CD4-positive, alpha-beta T cell treated with Interleukin-15 for 1 hour (primary cell): ENCODE measurements around the gene SH2D2A.

Source experiments
- DNase-seq: peaks from one replicate; pipeline ENCODE4 v3.0.0-alpha.2; 2020

SH2D2A gene

DNA sequence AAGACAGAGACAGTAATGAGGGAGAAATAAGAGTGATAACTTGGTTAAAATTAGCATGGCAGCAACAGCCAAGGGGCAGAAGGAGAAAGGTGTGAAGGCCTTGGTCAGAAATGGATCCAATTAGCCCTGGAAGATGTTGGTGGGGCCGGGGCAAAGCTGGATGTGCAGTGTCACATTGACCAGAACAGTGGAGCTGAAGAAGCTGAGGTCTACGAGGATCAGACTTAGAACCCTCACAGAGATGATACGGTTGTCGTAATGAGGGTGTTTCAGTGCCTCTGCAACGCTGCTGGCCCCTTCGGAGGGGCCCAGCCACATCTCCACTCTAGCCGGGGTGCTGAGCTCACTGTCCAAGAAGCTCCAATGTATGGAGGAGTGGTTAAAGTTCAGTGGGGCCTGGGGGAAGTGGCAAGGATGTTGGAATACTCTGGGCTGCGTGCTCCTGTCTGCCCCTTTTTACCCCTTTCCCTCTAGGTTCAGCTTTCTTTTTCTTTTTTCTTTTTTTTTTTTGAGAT is 14.2 kb downstream of the SH2D2A start:
- DNase-seq: no peak

DNA sequence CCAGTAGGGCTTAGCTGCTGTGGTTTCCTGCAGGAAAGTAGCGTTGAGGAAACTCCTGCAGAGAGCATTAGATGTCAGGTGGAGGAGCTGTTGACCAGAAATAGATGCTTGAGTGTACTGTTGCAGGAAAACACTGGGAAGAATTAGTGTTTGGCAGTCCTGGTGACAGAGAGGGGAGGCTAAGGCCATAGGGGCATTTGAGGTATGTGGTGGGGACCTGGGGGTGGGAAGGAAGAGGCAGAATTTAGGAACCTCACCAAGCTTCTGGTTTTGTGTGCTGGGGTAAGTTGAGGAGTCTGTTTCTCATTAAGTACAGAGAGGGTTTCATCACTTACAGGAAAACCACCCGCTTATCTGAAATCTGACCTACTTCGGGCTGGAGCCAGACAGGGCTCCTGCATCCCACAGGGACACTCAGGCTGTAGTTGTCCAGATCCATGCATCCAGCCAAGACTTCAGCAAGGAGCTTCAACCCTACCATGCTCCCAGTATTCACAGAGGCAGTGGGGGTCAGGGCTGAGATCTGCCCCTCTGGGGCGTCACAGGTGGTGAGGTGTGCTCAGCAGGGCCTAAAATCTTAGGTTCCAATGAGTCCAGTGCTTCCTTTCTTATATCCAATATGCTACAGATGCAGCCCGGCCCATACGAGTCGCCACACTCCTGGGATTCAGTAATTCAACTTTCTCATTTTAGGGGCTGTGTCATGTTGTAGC is 15.1 kb downstream of the SH2D2A start:
- no peak for DNase-seq

DNA sequence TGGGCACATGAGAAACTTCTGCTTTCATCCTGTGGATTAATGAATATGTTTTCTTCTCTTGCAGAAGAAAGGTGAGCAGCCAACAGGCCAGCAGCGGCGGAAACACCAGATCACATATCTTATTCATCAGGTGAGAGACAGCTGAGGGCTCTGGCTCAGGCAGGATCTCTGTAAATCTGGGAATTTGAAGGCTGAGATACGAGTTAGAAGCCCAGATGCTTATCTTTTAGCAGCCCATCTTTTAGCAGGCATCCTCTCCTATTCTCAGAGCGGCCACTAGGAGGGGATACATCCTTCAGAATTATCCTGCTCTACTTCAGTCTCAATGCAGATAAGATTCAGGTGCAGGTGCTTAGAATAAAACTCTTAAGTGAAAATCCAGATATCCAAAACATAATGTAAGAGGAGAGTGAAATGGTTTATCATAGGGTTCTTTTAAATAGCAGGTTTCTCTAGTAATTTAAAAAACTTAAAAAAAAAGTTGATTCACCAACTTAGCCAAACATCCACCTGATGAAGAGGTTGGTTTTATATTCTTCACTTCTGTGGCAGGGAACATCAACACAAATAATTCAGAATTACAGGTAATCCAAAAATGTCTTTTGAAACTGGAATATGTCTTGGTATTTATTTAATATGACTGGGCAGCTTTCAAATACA is 19.3 kb downstream of the SH2D2A start:
- DNase-seq: peak; percentile 54

DNA sequence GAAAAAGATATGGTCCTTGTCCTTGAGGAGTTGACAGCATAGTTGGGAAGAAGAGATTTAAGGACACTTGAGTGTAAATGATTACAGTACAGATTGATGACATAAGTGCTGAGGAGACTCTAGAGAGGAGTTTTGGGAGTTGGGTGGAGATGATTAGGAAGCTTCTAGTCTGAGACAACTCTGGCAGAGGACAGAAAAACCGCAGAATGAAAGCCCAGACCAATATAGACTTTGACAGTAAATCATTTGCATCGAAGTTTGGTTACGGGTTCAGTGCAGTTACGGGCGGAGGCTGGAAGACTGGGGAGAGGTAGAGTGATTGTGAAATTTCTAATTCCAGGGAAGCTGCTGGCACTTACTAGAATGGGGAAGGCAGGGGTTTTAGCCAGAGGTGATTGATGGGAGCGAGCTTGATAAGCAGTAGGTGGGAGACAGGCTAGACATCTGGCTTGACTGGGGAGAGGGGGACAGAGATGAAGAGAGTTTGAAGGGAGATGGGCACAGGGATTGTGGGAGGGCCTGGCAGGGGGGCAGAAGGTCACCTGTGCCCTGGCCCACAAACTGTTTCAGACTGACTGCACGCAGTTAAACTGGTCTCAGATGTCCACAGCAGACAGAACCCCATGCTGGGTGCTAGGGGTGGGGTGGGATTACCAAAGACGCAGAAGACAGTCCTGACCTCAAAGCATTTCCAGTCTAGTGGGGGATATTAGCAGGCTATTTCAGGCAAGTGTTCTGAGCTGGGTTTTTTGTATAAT is 20.1 kb downstream of the SH2D2A start:
- no peak for DNase-seq

DNA sequence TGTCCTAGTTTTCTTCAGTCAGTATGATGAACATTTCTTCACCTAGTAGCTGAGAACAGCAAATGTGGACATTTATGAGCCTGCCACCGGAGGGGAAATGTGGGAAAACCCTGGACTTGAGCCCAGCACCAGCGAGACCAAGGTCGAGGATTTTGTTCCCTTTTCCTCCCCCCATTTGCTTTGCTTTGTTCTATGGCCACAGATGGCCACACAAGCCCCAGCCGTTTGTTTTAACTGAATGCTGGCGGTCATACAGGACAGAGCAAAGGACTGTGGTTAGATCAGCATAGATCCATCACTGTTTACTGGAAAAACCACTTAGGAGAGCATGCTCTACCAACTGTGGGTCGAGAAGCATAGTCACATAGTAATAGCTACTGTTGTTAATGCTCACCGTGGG is 20.9 kb downstream of the SH2D2A start:
- DNase-seq: no peak

DNA sequence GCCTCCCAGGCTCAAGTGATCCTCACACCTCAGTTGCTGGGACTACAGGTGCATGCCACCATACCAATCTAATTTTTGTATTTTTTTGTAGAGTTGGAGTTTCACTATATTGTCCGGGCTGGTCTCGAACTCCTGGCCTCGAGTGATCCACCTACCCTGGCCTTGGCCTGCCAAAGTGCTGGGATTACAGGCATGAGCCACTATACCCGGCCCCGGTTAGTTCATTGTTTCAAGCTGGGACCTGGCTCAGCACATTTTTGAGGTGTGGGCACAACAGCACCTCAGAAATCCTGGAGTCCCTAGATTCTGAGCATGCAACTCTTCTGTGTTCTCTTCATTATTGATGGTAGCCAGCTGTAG is 21.3 kb downstream of the SH2D2A start:
- DNase-seq: no peak

DNA sequence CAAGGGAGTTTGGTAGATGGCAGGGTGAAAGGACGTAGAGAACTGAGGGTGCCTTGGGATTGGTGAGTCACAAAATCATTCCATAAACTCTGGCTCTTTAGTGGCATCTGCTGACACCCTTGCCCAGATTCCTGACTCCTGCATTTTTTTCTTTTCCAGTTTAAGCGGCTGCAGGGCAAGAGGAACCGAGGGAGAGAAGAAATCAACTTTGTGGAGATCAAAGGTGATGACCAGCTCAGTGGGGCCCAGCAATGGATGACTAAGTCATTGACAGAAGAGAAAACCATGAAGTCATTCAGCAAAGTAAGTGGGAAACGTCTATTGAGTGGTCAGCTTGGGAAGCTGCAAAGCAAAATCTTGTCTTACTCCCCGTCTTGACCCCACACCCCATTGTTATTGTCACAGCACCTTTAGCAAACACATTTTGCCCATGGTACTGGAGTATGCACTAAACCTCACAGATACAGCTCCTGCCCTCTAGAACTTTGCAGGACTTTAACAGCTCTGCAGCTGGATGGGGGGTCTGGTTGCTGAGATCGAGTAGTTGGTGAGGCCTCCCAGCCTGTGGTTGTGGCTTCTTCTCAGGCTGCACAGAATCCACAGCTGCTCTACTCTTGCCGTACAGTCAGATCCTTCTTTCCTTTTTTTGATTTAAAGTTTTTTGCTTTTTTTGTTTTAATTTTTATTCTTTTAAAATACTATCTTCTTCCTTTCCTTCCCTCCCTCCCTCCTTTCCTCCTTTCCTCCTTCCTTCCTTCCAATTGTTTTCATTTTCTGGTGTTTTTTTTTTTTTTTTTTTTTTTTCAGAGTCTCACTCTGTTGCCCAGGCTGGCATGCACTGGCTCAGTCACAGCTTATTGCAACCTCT is 21.9 kb downstream of the SH2D2A start:
- no peak for DNase-seq

DNA sequence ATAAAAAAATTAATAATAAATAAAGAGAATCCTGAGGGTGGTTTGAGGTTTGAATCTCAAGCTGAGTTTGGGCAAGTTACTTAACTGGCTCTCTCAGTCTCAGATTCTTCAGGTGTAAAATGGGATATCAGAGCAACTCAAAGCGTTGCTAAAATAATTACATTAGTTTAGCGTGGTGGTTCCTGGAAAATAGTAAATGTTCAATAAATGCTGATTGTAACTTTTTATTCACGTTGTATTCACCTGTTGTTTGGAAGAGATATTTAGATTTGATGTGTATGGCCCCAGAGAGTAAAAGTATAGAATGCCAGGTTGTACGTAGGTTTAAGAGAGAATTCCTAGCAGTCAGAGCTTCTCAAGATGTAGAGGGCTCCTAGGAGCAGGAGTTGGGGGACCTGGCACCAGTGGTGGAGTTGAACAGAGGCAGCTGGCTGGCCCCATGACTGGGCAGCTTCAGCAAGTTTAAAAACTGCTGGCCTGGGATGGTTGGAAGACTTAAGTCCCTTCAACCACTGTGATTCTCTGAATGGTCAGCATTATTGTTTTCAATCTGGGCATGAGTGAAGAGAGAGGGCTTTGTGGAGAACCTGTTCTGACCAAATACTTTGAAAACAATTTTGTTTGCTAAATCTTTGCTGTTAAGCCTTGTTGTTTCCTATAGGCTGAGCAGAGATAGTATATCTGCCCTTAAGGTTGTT is 26.9 kb downstream of the SH2D2A start:
- DNase-seq: no peak

DNA sequence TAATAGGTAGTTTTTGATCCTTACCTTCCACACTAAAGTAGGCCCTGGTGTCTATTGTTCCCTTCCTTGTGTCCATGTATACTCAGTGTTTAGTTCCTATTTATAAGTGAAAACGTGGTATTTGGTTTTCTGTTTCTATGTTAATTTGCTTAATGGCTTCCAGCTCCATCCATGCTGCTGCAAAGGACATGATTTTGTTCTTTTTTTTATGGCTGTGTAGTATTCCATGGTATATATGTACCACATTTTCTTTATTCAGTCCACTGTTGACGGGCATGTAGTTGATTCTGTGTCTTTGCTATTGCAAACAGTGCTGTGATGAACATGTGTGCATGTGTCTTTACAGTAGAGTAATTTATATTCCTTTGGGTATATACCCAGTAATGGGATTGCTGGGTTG is 28.5 kb downstream of the SH2D2A start:
- DNase-seq: no peak

DNA sequence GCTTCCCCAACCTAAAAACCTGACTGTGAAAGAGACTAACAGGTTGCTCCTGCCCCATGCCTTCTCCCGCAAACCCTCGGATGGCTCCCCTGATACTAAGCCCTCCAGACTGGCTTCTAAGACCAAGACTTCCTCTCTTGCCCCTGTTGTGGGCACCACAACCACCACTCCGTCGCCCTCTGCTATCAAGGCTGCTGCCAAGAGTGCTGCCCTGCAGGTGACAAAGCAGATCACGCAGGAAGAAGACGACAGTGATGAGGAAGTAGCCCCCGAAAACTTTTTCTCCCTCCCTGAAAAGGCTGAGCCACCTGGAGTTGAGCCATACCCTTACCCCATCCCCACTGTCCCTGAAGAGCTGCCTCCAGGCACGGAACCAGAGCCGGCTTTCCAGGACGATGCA is 30.0 kb downstream of the SH2D2A start:
- no peak for DNase-seq

DNA sequence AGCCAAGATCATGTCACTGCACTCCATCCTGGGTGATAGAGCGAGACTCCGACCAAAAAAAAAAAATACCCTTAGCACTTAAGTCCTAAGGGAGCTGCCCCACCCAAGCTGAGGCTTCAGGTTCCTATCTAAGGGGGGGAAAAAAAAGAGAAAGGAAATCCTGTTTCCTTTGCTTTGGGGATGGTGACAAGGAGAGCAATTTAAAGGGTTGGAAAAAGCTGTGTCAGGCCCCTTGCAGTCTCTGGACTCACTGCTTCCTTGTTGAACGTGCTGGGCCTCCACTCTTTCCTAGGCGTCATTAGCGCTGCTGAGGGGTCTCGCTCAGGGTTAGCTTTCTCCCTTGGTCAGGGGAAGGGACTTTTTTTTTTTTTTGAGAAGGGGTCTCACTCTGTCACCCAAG is 31.2 kb downstream of the SH2D2A start:
- DNase-seq: no peak

DNA sequence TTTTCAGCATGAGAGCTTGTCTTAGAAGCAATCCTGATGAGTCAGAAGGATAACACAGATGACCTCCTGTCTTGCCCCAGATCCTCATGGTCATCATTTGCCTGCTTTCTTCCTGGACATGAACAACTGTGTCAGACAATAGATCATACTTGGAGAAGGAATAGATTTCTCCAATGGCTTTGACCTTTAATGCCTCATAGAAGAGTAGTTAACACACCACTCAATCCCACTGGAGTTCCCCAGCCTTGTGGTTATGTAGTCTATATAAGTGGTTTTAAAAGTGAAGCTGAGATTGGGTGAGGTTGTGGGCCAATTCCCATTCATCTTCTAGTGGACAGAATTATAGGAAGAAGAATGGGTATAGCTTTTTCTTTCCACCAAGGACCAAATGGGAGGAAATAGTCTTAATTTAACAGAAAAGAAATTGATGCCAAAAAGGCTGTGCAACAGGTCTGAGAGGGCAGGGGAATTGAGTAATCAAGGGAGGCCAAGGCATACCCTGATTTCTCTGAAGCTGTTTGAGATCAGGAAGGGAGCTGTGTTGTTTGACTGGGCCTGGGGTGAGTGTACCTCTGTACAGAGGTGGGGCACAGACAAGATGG is 35.0 kb downstream of the SH2D2A start:
- no peak for DNase-seq

DNA sequence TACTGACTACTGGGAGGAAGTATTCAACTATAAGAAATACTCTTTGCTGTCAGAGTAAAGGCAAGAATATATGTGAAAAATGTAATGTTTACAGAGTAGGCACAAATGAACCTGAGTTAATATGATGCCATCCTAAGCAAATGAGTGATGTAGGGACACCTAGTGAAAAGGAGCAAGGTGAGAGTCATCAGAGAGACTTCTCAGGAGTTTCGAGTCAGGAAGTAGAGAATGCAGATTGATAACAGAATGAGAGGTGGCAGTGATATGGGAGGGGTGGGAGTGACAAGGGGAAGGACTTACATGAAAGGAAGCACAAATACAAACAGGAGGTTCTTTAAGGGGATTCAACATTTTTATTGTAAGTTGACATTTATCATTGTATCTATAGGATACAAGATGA is 39.1 kb downstream of the SH2D2A start:
- no peak for DNase-seq

DNA sequence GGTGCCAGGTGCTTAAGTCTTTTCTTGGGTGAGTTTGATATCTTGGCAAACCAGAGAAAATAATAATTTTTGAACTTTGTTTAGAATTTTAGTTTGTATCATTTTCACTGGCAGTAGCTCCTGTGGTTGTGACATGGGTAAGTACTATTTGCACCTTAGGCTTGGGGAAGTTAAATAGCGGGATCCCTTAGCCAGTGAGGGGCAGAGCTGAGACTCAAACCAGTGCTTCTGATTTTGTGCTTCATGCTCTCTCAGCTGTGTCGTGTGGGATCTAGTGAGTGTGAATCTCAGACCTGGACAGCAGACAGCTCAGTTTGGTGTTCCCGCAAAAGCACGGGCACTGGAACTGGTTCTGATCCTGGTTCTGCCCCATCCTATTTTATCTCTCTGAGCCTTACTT is 39.7 kb downstream of the SH2D2A start:
- DNase-seq: no peak

DNA sequence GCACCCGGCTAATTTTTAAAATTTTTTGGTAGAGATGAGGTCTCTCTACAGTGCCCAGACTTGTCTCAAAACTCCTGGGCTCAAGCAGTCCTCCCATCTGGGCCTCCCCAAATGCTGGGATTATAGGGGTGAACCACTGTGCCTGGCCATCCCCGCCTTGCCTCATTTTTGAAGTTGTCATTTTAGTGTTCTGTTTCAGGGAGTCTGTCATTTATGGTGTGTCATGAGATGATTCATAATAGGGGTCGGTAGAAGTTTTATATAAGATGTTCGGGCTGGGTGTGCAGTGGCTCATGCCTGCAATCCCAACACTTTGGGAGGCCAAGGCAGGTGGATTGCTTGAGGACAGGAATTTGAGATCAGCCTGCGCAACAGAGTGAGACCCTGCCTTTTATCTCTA is 40.8 kb downstream of the SH2D2A start:
- DNase-seq: no peak

DNA sequence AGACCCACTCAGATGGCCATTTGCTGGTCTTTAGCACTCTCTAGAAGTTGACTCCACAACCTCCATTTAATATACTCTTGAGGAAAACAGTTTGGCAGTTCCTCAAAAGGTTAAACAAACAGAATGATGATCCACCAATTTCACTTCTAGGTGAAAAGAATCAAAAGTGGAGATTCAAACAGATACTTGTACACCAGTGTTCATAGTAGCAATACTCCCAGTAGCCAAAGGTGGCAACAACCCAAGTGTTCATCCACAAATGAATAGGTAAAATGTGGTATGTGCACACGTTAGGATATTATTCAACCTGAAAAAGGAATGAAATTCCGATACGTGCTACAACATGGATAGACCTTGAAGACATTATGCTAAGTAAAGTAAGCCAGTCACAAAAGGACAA is 43.0 kb downstream of the SH2D2A start:
- no peak for DNase-seq

DNA sequence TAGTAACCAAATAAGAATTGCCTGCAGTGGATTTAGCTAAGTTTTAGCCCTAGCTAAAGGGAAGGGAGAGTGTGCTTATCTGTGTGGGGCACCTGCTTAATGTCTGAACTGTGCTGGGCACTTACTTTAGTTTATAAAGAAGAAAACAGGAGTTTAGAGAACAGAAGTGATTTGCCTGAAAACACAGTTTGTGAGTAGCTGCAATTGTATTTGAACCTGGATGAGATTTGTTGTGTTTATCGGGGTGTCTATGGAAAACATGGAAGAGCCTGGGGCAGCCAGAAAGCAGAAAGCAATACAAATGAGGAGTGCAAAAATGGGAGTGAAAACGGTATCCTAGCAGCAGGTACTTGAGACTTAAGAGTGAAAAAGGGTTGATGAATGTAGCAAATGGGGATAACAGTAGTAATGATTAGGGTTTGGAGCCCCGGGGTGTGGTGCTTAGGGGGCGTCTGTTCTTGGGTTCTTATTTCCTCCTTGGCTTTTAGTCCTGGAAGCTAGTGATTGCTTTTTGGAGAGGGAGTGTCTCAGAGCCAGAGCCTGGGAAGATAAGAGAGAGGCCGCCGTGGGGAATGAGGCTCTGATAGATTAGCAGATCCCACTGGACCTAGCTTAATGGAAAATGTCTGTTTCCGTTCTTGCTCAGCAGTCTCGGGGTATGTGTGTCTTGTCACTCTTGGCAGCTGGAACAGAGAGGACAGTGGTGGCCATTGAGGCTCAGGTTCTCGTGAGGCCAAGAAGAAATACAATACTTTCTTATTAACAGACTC is 43.7 kb downstream of the SH2D2A start:
- no peak for DNase-seq

DNA sequence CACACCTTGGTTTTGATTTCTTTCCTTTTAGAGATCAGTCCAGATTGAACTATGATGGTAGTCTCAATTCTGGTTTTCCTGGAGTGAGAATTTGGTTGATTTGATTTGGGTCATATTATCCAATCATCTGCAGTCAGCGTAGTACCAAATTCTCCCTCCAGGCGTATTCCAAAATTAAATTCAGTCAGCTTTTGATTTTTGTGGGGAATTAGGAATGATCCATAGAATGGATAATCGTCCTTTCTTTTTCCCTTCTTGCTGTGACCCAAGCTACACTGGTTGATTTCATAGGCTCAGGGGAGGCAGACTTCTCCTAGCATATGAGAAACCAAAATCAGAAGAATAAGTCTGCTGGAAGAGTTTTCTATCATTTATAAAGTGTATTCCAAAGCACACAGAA is 44.4 kb downstream of the SH2D2A start:
- DNase-seq: no peak

DNA sequence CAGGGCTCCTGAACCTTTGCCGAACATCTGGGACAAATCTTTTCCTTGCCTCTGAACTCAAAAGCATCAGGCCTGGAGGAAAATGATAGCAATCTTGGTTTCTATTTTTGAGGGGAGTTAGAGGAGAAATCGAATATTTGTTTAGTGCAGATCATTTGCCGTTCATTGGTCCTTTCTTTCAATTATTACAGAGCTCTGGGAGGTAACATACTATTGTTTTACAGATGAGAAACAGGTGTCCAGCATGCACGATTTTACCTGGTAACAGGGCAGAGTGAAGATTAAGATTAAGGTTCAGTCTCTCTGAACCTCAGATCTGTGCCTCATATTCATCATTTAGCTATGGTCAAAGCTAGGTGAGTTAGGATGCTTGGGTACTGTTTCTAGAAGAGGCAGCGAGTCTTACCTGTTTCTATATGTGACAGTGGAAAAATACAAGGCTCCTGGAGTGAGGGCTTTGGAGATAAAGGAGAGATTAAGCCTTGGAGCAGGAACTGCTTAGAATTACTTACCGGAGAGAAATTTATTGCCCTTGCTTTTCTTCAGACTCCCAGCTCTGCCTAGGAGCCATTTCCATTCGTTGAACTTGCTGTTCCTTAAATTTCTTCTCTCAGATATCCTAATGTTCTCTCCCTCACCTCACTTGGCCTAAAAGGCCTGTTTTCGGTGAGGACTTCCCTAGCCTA is 47.9 kb downstream of the SH2D2A start:
- no peak for DNase-seq

DNA sequence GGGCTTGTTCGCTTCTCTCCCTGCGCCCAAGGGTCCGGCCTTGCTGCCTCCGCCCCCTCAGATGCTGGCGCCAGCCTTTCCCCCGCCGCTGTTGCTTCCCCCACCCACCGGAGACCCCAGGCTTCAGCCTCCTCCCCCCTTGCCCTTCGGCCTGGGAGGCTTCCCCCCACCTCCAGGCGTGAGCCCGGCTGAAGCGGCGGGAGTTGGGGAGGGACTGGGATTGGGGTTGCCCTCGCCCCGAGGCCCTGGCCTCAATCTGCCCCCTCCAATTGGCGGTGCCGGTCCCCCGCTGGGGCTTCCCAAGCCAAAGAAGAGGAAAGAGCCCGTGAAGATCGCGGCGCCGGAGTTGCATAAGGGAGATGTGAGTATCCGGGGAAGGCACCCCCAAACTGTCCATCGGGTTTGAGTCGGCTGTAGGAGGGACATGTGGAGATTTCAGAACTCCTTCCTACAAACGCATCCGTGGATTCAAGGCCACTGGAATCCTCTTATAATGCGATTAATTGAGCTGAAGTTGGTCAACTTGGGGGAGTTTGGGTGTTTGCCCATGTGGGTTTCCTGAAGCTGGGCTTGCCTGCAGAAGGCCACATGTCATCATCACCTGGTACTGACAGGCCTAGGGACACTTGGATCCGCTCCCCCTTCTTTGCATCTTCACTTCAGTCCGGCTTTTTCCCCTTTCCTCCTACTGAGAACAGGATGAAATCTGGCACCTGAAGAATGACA is 48.6 kb downstream of the SH2D2A start:
- DNase-seq: no peak
